NCI-H187 treated with DMSO at 0.1 percent for 48 hours (cell line): Measurements from ENCODE around the gene INSM1.
A peak's percentile ranks its signal among the peaks of the same experiment; 100 is the strongest.

ENCODE experiments used
- DNase-seq: peaks from one replicate; lab custom pipeline; 2025; lab: John Stamatoyannopoulos, UW

Gene INSM1

DNA sequence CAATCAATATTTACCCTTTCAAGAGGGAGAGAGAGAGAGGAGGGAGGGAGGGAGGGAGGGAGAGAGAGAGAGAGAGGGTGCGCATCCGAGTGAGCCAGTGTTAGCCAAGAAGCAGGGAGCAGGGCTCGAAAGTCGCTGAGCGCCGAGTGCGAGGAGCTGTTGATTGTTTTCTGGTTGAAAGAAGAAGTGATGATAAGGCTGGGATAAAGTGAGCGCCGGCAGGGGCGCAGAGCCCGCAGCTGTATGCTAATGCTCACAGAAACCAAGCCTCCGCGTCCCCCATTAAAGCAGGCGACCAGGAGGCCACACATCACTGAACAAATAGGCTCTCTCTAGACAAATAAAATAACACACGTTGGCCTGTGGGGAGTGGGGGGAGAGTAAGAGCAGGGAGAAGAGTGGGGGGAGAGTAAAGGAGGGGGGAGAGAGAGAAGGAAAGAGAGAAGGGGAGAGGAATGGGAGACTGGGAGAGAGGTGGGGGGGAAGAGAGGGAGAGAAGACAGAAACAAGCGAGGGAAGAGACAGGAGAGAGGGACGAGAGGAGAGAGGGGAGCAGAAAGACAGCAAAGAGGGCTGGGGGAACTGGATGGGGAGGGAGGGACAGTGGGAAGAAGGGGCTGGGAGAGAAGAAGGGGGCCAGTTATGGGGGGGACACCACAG, 5.0 kb upstream of the INSM1 start:
- DNase-seq: peak; percentile 93

DNA sequence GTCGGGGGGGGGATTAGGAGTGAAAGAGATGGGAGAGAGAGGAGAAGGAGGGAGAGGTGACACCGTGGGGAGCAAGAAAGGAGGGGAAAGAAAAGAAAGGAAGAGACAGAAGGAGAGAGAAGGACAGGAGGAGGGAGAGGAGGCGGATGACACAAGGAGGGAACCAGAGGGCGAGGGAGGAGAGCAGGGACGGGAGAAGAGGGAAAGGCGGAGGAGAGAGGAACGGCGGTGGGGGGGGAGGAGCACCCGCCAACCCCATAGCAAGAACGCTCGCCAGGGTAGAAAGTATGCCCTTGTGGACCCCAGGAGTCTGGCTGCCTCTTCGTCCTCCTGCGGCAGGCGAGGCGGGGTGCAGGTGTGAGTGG, 4.5 kb upstream of the INSM1 start:
- no peak for DNase-seq

DNA sequence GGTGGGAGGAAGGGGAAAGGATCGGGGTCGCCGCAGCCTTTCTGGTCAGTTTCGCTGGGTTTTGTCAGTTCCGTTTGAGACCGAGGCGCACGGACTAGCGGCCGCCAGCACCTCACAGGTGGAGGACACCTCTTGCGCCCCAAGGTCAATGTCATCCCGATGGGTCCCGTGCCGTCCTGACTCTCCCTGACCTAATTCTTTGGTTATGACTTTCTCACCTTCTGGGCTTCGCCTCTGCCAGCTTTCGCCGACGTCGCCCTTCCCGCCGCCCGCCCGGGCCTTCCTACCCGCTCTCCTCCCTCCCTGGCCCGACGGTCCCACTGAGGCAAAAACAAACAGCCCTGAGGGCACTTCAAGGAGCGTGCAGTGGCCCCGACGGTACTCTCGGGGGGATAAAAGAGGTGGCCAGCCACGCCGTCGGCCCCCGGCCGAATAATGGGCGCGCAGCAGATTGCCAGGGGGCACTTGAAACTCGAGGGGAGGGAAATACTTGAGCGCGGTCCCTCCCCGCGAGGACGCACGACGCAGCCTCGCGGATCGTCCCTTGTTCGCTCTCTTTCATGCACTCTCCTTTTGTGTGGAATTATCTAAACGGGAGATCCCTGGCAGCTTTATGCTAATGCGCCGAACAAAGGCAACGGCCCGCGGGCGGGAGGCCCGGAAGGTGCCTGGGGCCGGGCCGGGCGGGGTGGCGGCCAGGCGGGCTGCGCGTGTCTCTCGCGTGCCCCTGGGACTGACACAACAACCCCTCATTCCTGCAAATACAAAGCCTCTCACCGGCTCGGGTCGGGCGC, 3.9 kb upstream of the INSM1 start:
- DNase-seq: peak; percentile 62

DNA sequence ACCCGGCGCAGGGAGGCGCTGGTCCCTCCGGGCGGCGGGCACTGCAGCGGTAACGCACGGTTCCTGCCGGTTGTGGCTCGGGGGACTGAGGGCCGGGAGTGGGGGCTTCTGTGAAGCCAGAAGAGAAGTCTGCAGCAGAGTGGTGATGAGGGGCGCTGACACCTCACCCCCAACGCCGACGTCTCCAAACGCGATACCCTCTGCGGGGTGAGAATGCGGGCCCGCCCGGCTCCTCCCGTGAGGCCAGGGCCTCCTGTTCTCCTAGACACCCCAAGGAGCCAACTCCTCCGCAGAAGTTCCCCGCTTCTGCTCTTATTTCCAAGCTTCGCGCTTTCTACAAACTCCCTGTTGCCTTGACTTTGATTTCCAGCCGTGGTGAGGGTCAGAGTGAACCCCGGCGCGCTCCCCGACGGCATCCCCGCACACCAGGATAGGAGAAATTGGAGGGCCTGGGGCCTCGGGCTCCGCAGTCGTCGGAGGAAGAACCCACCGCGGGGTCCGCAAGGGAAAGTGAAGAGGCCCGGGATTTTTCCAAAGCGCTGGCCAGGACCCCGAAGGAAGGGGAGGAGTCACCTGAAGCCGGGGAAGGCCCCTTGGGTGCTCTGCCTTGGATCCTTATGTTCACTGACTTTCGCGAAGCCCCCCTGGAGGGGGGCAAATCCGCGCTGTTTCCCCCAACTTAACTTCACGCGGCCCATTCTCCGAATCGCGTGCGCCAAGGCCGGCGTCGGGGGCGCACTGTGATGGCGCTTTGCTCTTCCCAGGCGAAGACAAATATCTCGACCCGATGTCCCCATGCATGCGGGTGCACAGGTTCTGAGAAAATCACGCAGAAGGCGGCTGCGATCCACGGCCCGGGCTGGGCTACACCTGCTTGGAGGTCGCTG, 3.1 kb upstream of the INSM1 start:
- DNase-seq: no peak

DNA sequence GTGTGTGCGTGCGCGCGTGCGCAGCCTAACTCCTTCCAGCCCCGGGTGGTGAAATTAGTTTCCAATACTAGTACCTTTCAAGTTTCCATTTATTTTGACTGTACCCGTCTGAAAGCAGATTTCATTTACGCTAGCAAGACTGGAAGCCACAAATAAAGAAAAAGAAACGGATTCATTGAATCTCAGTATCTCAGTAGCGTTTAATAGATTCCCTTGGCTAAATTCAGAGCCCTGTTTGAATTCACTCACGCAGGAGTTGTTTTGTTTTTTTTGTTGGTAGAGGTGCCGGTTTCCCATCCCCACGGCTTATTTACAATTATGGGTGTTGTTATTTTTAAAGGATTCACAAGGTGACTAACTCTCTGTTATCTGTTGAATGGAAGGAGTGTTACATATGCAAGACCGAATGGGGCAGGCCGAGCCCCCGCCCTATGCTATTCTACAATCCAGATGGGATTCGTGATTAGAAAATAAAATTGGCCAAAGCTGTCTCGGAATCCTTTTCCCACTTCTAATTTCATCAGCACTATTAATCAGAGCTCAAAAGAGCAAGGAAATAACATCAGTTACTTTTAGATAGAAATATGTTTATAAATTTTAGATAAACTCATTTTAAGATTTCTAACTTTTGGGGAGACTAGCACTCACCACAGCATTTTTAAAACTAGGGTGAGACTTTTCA, 2.3 kb upstream of the INSM1 start:
- no peak for DNase-seq

DNA sequence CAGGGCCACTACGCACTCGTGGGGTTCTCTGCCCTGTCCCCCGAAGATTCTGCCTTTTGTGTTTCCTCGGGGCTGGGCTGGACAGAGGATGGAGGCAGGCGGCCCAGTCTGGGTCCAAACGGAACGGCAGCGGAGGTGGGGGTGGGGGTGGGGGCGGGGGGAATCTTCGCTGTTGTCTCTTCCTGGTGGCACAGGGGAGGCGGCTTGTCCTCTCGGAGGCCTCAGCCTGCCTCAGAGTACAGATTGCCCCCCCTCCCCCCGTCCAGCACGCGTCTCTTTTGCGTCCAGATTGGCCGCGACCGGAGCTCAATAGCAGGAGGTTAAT, 1.4 kb upstream of the INSM1 start:
- DNase-seq: no peak

DNA sequence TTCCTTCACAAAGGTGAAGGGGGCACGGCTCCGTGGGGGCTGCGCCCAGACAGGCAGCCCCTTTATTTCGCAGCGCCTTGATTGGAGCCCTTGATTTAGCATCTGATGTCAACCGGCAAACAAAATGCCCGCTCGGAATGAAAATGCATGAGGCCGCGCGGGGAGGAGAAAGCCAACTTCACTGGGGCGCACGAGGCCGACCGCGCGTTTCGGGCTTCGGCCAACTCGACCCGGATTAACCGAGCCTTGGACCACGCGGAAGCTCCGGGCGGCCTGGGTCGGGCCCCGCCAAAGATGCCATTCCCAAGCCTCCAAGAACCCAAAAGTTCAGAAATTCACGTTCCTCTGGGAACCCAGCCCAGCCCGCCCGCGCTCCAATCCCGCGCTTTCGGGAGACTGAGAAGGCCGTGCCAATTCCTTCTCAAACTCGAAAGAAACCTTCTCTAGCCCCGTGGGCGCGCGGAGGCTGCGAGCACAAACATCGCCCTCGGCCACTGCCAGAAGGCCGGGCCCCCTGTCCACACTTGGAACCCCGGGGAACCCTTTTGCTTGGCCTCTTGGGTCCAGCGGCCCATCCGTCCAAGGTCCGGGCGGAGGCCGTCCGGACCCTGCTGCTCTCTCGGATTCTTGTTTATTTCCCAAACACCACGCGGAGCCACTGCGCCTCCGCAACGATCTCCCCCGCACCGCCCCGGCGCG, 879 bp upstream of the INSM1 start:
- DNase-seq: no peak

DNA sequence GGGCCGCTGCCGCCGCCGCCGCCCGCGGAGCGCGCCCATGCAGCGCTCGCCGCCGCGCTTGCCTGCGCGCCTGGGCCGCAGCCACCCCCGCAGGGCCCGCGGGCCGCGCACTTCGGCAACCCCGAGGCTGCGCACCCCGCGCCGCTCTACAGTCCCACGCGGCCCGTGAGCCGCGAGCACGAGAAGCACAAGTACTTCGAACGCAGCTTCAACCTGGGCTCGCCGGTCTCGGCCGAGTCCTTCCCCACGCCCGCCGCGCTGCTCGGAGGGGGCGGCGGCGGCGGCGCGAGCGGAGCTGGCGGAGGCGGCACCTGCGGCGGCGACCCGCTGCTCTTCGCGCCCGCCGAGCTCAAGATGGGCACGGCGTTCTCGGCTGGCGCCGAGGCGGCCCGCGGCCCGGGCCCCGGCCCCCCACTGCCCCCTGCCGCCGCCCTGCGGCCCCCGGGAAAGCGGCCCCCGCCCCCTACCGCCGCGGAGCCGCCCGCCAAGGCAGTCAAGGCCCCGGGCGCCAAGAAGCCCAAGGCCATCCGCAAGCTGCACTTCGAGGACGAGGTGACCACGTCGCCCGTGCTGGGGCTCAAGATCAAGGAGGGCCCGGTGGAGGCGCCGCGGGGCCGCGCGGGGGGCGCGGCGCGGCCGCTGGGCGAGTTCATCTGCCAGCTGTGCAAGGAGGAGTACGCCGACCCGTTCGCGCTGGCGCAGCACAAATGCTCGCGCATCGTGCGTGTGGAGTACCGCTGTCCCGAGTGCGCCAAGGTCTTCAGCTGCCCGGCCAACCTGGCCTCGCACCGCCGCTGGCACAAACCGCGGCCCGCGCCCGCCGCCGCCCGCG, 730 bp downstream of the INSM1 start:
- no peak for DNase-seq

DNA sequence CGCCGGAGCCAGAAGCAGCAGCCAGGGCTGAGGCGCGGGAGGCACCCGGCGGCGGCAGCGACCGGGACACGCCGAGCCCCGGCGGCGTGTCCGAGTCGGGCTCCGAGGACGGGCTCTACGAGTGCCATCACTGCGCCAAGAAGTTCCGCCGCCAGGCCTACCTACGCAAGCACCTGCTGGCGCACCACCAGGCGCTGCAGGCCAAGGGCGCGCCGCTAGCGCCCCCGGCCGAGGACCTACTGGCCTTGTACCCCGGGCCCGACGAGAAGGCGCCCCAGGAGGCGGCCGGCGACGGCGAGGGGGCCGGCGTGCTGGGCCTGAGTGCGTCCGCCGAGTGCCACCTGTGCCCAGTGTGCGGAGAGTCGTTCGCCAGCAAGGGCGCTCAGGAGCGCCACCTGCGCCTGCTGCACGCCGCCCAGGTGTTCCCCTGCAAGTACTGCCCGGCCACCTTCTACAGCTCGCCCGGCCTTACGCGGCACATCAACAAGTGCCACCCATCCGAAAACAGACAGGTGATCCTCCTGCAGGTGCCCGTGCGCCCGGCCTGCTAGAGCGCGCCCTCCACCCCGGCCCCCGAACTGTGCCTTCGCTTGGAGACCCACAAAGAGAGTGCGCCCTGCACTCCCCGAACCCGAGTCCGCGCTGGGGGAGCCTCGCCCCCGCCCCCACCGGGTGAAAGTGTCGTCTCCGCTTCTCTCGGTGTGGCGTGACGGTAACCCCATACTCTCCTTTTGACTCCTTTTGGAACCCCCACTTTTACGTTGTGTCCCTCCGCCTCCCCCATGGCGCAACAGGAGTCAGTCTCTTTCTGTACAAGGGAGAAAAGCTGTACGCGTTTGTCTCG, 1.6 kb downstream of the INSM1 start:
- DNase-seq: no peak

DNA sequence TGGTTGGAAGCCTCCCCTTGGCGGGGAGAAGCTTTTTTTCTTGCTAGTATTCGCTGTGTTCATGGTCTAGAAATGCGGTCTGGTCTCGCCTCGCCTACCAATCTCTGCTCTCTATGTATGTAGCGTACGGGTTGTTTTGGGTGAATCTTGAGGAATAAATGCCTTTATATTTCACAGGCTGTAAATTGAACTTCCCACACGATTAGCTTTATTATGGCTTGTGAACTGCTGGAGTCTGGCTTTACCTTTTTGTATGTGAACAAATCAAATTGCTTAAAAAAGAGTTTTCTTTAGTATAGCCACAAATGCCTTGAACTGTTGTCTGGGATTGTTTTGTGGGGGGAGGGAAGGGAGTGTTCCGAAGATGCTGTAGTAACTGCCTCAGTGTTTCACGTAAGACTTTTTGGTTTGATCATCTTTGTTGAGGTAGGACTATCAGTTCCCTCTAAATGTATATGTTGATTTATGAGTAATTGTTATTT, 2.2 kb downstream of the INSM1 start:
- DNase-seq: no peak

DNA sequence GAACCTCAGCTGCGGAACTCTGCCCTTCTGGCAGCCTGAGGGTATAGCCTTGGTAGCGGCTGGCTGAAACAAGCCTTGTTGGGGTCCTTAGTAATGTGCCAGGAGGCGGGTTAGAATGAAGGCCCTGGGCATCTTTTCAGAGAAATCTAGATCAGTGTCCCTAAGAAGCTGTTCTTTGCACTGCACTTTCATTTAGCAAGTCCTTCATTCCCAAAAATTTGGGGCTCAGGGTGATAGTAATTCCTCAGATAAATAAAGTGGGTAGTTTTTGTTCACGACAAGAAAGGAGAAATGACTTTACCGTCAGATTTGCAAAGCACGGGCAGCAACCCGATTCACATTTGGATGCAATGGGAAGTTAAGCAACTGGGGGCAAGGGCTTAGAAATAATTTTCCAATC, 3.2 kb downstream of the INSM1 start:
- no peak for DNase-seq

DNA sequence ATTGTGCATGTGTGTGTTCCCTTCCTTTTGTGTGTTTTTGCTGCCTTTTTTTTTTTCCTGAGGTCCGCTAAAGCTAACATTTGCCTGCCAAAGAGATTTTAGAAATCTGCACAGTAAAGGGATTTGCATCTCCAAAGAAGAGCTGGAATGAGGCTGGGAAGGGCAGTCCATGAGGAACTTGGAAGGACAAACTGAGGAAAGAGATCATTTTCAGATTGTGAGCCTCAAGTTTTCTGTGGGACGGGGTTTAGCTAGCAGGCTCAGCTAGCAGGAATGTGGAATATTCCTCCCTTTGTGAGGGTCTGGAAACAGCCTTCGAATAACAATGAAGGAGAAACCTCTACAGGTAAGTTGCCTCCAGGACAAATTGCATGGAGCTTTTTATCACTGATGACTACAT, 3.8 kb downstream of the INSM1 start:
- DNase-seq: no peak

DNA sequence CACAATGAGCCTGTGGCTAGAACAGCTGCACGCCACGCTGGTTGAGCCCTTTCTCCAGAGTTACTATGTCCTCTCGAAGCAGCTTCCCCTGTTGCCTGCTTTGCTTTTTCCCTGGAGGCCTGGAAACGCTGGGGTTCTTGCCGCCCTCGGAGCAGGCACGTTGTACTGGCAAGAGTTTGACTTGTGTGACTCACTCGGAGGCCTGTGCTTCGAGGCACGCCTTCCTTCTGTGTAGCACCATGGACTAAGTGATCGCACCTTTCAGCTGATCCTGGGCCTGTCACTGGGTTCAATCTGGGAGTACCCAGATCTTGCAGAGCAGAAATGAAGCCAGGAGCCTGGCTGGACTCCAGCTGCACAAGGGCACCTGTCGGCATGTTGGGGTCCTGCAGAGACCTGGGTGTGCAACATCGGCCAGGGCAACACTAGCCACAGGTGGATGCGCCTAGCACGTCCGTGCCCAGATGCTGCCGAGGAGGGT, 5.2 kb downstream of the INSM1 start:
- DNase-seq: no peak

DNA sequence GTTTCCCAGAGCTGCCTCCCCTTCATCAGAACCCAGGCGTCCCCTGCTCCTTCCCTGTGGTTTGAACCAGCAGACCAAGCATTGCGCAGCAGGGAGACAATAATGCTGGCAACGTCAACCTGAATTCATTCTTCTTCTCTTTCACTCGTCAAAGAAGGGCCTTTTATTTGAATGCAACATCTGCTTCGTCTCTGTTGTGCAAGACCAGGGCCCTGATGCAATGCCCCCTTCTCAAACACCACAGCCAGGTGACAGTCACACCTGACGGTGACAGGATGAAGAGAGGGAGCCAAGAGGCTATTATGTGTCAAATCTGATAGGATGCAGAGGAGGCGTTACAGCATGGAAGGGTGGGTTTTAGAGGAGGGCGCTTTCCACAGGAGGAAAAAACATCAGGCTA, 8.0 kb downstream of the INSM1 start:
- peak; percentile 69 for DNase-seq

DNA sequence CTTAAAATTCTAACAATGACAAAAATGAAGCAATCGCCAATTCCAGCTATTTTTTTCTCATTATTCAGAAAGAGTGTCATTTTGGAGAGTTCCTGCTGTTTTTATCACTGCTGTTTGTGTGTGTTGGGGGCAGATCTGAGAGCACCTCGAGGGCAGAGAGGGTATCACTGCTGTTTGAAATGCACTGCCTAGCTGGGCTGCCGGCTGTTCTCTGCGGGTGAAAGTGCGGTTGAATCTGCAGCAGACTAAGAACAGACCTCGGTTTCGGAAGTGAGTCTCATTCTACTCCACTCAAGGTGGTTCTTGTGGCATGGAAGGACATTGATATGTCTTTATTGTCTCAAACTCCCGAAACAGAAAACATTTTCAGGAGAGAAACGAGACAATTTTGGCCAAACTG, 18.3 kb downstream of the INSM1 start:
- DNase-seq: no peak

DNA sequence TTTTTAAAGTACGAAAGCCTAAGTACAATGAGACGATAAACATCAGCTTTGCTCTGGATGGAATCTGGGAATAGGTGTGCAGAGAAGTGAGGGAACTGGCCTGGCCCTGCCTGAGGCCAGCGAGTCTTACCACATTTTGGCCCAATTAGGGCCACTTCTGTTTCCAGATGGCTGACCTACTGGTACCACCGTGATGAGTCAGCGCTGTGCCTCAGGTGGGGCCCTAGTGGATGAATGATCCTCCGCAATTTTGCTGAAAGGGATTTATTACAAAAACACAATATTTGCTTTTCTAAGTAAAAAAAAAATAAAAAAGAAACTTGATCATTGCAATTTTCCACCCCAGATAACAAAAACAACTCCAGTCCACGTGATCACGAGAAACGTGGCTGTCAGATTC, 22.5 kb downstream of the INSM1 start:
- DNase-seq: no peak

DNA sequence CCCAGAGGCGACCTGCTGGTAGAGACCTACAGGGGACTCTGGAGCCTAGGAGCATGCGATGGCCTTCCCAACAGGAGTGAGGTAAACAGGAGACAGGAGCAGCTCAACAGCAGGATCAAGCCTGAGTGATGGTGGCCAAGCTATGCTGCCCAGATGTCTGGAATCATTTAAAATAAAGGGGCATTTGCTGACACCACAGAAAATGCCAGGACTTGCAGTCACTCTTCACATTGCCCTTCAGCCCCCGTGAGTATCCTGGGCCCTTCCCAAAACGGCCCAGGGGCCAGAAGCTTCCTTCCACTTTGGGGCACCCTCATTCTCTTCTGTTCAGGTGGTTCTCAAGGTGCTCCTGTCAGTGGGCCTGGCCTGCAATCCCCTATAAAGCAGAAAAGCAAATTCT, 23.2 kb downstream of the INSM1 start:
- no peak for DNase-seq

DNA sequence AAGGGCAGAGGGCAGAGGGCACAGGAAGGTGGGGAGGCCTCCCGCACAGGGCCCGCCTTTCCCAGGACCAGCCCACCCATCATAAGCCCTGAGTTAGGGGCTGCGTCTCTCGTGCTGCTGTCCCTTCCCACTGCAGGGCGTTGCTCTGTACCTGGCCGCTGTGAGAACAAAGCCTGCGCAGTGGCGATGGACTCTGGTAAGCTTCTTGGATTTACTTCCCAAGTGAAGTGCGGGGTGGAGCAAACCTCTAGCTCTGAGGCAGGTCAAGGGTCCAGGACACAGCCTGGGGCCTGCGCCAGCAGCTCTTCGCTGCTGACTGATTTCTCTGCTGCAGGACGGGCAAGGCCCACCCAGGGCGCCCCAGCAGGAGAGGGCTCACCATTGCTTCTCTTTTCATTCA, 23.9 kb downstream of the INSM1 start:
- no peak for DNase-seq

DNA sequence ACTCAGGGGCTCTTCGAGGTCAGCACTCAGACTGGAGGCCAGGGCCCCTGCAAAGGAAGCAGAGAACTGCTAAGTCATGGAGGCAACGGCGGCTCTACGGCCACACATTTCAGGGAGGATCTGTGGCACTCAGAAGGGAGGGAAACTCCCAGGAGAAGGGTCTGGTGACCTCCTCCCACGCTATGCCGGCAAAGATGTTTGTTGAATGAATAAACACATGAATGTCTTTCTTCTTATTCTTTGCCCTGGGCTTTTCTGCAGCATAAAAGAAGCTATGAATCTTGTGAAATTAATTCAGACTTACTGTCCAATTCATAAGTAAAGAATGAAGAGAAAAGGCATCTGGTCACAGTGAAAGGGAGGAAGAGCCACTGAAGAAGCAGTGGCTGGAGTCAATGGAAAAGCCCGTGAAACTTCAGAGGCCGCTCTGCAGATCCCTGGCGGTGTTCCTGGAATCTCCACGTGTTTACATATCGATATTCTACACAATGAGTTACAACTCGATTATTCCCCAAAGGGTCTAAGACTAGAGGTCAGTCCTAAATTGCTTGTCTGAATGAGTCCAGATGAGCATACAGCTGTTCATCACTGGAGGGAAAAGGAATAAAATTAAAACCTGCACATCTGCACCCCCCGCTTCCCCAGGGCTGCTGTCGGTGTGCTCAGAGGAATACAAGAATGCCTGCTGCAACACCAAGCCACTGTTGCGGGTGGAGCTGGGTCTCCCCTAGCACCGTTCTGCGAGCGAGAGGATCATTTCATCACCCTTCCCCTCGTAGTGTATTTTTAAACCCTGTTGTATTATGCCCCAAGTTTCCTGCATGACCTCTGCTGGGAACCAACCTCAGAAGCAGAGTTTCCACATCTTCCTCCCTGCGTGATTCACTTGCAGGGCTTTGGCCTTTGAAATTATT, 25.6 kb downstream of the INSM1 start:
- no peak for DNase-seq
